ENCODE data around the gene UBE2E1. TPM values are rescaled to one million over a fixed set of nuclear protein-coding genes. Genes with fewer than 3 reads are reported as not detected.

Gene UBE2E1
- total RNA-seq, 4 donors from 2014 or later, result 89.4 to 153 (median 121) TPM

- Histone ChIP-seq H3K4me3 (no peak overlapping the region), H3K9me3 (no peaks in the 10 kb centered on the region)
- ATAC-seq, result no peak
Observed at GRCh38 chr3:23836536-23837230, 30.9 kb downstream of the UBE2E1 start.

GRCh38 chr3:23837286-23837685 is 31.5 kb downstream of the UBE2E1 start:
- no peaks in the 10 kb centered on the region for H3K27me3 ChIP-seq
- TF ChIP-seq EP300 (IDR thresholded peaks at IDR 0.05), result no peak
- TF ChIP-seq POLR2A (IDR thresholded peaks at IDR 0.05), result no peak
- TF ChIP-seq POLR2AphosphoS5 (IDR thresholded peaks at IDR 0.05), result no peak
- TF ChIP-seq CTCF (IDR thresholded peaks at IDR 0.05), result no peak
- H3K9me3 ChIP-seq, result no peaks in the 10 kb centered on the region
- H3K36me3 ChIP-seq, result no peaks in the 10 kb centered on the region
- peaks cover 7 to 61% (median 11%) of the 10 kb centered on the region in 3 donors for H3K4me1 ChIP-seq
- H3K27ac ChIP-seq, result no peak overlapping the region
- WGBS, 2 donors (ENCODE audit: low coverage in 1 of 2), result 32% methylated on average over 1 of the region's 1 CpG; no CpG with 5 or more reads in 1 of the 2 donors
- no peak for ATAC-seq
- H3K4me3 ChIP-seq, result no peak overlapping the region

More at GRCh38 chr3:23836536-23837230, 30.9 kb downstream of the UBE2E1 start:
- Histone ChIP-seq H3K36me3 (no peaks in the 10 kb centered on the region), H3K27ac (no peak overlapping the region), H3K4me1 (peaks cover 7 to 61% (median 11%) of the 10 kb centered on the region in 3 donors), H3K27me3 (no peaks in the 10 kb centered on the region)
- WGBS, 2 donors (ENCODE audit: low coverage in 1 of 2), result 63 to 100% methylated on average over 1 of the region's 1 CpG
- TF ChIP-seq EP300 (IDR thresholded peaks at IDR 0.05), result no peak
- TF ChIP-seq POLR2AphosphoS5 (IDR thresholded peaks at IDR 0.05), result no peak
- no peak for TF ChIP-seq CTCF (IDR thresholded peaks at IDR 0.05)
- no peak for TF ChIP-seq POLR2A (IDR thresholded peaks at IDR 0.05)

- TF ChIP-seq POLR2AphosphoS5 (IDR thresholded peaks at IDR 0.05), result no peak
- peaks cover 7 to 61% (median 11%) of the 10 kb centered on the region in 3 donors for H3K4me1 ChIP-seq
- WGBS, 2 donors (ENCODE audit: low coverage in 1 of 2), result 40 to 67% methylated on average over 1 of the region's 1 CpG
- no peaks in the 10 kb centered on the region for H3K36me3 ChIP-seq
- H3K27ac ChIP-seq, result no peak overlapping the region
- no peak for ATAC-seq
- no peak overlapping the region for H3K4me3 ChIP-seq
- no peaks in the 10 kb centered on the region for H3K27me3 ChIP-seq
- no peaks in the 10 kb centered on the region for H3K9me3 ChIP-seq
Observed at GRCh38 chr3:23837691-23838090, 31.9 kb downstream of the UBE2E1 start.

GRCh38 chr3:23840521-23840920 is 34.8 kb downstream of the UBE2E1 start:
- H3K4me1 ChIP-seq, result peaks cover 7 to 45% (median 11%) of the 10 kb centered on the region in 3 donors
- no peak overlapping the region for H3K4me3 ChIP-seq
- H3K27me3 ChIP-seq, result no peaks in the 10 kb centered on the region
- no peaks in the 10 kb centered on the region for H3K9me3 ChIP-seq
- ATAC-seq, result no peak
- 81 to 92% methylated on average over 2 to 5 of the region's 5 CpGs for WGBS, 2 donors (ENCODE audit: low coverage in 1 of 2)
- no peak for TF ChIP-seq EP300 (IDR thresholded peaks at IDR 0.05)
- TF ChIP-seq CTCF (IDR thresholded peaks at IDR 0.05), result no peak
- no peak for TF ChIP-seq POLR2AphosphoS5 (IDR thresholded peaks at IDR 0.05)
- no peak for TF ChIP-seq POLR2A (IDR thresholded peaks at IDR 0.05)
- H3K27ac ChIP-seq, result no peak overlapping the region
- no peaks in the 10 kb centered on the region for H3K36me3 ChIP-seq

GRCh38 chr3:23843869-23844268 is 38.1 kb downstream of the UBE2E1 start:
- no peak overlapping the region for H3K4me3 ChIP-seq
- 90 to 97% methylated on average over 3 of the region's 3 CpGs for WGBS, 2 donors (ENCODE audit: low coverage in 1 of 2)
- no peaks in the 10 kb centered on the region for H3K36me3 ChIP-seq
- peaks cover 0 to 24% (median 3%) of the 10 kb centered on the region in 3 donors for H3K4me1 ChIP-seq
- H3K27ac ChIP-seq, result no peak overlapping the region
- no peak for ATAC-seq
- no peaks in the 10 kb centered on the region for H3K27me3 ChIP-seq
- H3K9me3 ChIP-seq, result no peaks in the 10 kb centered on the region
- no peak for TF ChIP-seq CTCF (IDR thresholded peaks at IDR 0.05)

Data from gastroesophageal sphincter (tissue), 4 donors.